Effector memory CD4-positive, alpha-beta T cell (primary cell): Measurements from ENCODE around the gene ZCCHC24.

ENCODE experiments used
- DNase-seq, 3 donors: peaks; one replicate each; pipeline ENCODE4 v3.0.0-alpha.2; 2020
- H3K27ac ChIP-seq: 2 replicates; pipeline ENCODE4 v1.7.0; 2013; ENCODE audit warnings: mild to moderate bottlenecking, low read length, moderate library complexity; ENCODE audit not compliant: insufficient read depth, poor library complexity, severe bottlenecking
- H3K27me3 ChIP-seq: replicated peaks from 2 replicates; pipeline ENCODE4 v1.7.0; 2013; ENCODE audit warnings: mild to moderate bottlenecking, low read length; ENCODE audit not compliant: insufficient read depth, control insufficient read depth, poor library complexity, severe bottlenecking
- H3K36me3 ChIP-seq: 2 replicates; pipeline ENCODE4 v1.7.0; 2013; ENCODE audit warnings: mild to moderate bottlenecking, low read length, moderate library complexity; ENCODE audit not compliant: control insufficient read depth, insufficient read depth
- H3K4me1 ChIP-seq: 2 replicates; pipeline ENCODE4 v1.7.0; 2013; ENCODE audit warnings: low read length, mild to moderate bottlenecking; ENCODE audit not compliant: control insufficient read depth, insufficient read depth, poor library complexity, severe bottlenecking
- H3K4me3 ChIP-seq: 2 replicates; pipeline ENCODE4 v1.7.0; 2013; ENCODE audit warnings: low read length, low read depth, mild to moderate bottlenecking; ENCODE audit not compliant: insufficient read depth, poor library complexity, severe bottlenecking
- H3K9me3 ChIP-seq: 2 replicates; pipeline ENCODE4 v1.7.0; 2013; ENCODE audit warnings: mild to moderate bottlenecking, low read length, moderate library complexity; ENCODE audit not compliant: control insufficient read depth

ZCCHC24 gene

GRCh38 chr10:79413196-79413595 is 32.2 kb downstream of the ZCCHC24 start:
- H3K27me3 ChIP-seq: no peaks in the 10 kb centered on the region
- no peak overlapping the region for H3K27ac ChIP-seq
- no peaks in the 10 kb centered on the region for H3K36me3 ChIP-seq
- H3K4me3 ChIP-seq: no peak overlapping the region
- H3K4me1 ChIP-seq: no peaks in the 10 kb centered on the region
- DNase-seq: no peak
- H3K9me3 ChIP-seq: no peaks in the 10 kb centered on the region

- H3K4me3 ChIP-seq: no peak overlapping the region
- no peak for DNase-seq
- no peaks in the 10 kb centered on the region for H3K4me1 ChIP-seq
- no peak overlapping the region for H3K27ac ChIP-seq
- no peaks in the 10 kb centered on the region for H3K9me3 ChIP-seq
- no peaks in the 10 kb centered on the region for H3K27me3 ChIP-seq
- no peaks in the 10 kb centered on the region for H3K36me3 ChIP-seq
These were observed 32.9 kb downstream of the ZCCHC24 start for GRCh38 chr10:79412516-79412915.

GRCh38 chr10:79411546-79412495 is 33.6 kb downstream of the ZCCHC24 start:
- DNase-seq: no peak
- H3K4me1 ChIP-seq: no peaks in the 10 kb centered on the region
- no peak overlapping the region for H3K4me3 ChIP-seq
- H3K27me3 ChIP-seq: no peaks in the 10 kb centered on the region
- H3K27ac ChIP-seq: no peak overlapping the region
- no peaks in the 10 kb centered on the region for H3K36me3 ChIP-seq
- no peaks in the 10 kb centered on the region for H3K9me3 ChIP-seq

DNA sequence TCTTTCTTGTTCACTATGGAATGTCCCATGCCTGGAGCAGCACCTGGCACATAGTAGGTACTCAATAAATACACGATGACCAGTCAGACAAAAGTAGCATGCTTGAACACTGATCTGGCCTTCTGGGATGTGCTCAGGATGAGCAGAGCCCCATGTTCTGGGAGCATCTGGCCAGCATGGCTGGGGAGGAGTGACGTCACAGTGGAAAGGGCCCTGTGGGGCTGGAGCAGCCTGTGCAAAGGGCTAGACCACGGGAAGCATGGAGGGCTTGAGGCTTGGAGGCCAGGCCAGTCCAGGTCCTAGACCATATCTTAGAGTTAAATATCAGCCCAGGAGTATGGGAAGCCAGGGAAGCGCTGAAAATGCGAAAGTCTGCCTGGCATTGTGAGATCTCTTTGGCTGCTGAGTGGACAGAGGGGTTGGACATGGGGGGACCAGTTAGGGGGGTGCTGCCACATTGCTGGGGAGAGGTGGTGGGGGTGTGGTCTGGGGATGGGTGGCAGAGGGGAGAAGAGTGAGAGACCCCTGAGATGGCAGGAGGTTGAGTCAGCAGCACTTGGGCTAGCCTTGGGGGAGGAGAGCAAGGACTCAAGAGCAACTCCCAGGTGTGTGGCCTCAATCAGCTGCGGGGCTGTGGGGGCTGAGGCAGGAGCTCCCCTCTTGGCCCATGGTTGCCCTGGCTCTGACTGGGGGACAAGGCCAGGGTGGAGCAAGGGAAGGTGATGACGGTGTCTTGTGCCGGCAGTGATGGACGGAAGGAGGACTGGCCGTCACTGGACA is 34.9 kb downstream of the ZCCHC24 start:
- DNase-seq: no peak
- Histone ChIP-seq H3K4me3 (no peak overlapping the region), H3K9me3 (no peaks in the 10 kb centered on the region), H3K27me3 (no peaks in the 10 kb centered on the region), H3K36me3 (no peaks in the 10 kb centered on the region), H3K4me1 (no peaks in the 10 kb centered on the region), H3K27ac (no peak overlapping the region)

- Histone ChIP-seq H3K36me3 (no peaks in the 10 kb centered on the region), H3K27me3 (no peaks in the 10 kb centered on the region), H3K27ac (no peak overlapping the region), H3K9me3 (no peaks in the 10 kb centered on the region), H3K4me3 (no peak overlapping the region), H3K4me1 (no peaks in the 10 kb centered on the region)
- no peak for DNase-seq
These were observed 35.7 kb downstream of the ZCCHC24 start for GRCh38 chr10:79409726-79410085.

GRCh38 chr10:79409038-79409725 is 36.2 kb downstream of the ZCCHC24 start:
- Histone ChIP-seq H3K9me3 (no peaks in the 10 kb centered on the region), H3K4me1 (no peaks in the 10 kb centered on the region), H3K36me3 (no peaks in the 10 kb centered on the region), H3K27ac (no peak overlapping the region), H3K27me3 (no peaks in the 10 kb centered on the region), H3K4me3 (no peak overlapping the region)
- no peak for DNase-seq

- Histone ChIP-seq H3K4me1 (no peaks in the 10 kb centered on the region), H3K27ac (no peak overlapping the region), H3K9me3 (no peaks in the 10 kb centered on the region), H3K27me3 (no peaks in the 10 kb centered on the region), H3K36me3 (no peaks in the 10 kb centered on the region), H3K4me3 (no peak overlapping the region)
- DNase-seq: no peak
These were observed 37.3 kb downstream of the ZCCHC24 start for GRCh38 chr10:79407811-79408795.

GRCh38 chr10:79407423-79407796 is 38.0 kb downstream of the ZCCHC24 start:
- H3K4me1 ChIP-seq: no peaks in the 10 kb centered on the region
- H3K36me3 ChIP-seq: no peaks in the 10 kb centered on the region

GRCh38 chr10:79406683-79407422 is 38.6 kb downstream of the ZCCHC24 start:
- no peak overlapping the region for H3K27ac ChIP-seq
- no peaks in the 10 kb centered on the region for H3K4me1 ChIP-seq
- H3K4me3 ChIP-seq: no peak overlapping the region
- DNase-seq: no peak
- H3K9me3 ChIP-seq: no peaks in the 10 kb centered on the region
- no peaks in the 10 kb centered on the region for H3K27me3 ChIP-seq
- no peaks in the 10 kb centered on the region for H3K36me3 ChIP-seq

More at GRCh38 chr10:79407423-79407796, 38.0 kb downstream of the ZCCHC24 start:
- no peaks in the 10 kb centered on the region for H3K27me3 ChIP-seq
- H3K9me3 ChIP-seq: no peaks in the 10 kb centered on the region
- no peak overlapping the region for H3K27ac ChIP-seq
- no peak for DNase-seq
- H3K4me3 ChIP-seq: no peak overlapping the region
